ENCODE data around the gene PRXL2A.
"Not testable (repeated sequence)": the region's sequence is repeated elsewhere in the genome, so short reads cannot be mapped to it uniquely, and the experiment has no call there.

Gene PRXL2A

DNA sequence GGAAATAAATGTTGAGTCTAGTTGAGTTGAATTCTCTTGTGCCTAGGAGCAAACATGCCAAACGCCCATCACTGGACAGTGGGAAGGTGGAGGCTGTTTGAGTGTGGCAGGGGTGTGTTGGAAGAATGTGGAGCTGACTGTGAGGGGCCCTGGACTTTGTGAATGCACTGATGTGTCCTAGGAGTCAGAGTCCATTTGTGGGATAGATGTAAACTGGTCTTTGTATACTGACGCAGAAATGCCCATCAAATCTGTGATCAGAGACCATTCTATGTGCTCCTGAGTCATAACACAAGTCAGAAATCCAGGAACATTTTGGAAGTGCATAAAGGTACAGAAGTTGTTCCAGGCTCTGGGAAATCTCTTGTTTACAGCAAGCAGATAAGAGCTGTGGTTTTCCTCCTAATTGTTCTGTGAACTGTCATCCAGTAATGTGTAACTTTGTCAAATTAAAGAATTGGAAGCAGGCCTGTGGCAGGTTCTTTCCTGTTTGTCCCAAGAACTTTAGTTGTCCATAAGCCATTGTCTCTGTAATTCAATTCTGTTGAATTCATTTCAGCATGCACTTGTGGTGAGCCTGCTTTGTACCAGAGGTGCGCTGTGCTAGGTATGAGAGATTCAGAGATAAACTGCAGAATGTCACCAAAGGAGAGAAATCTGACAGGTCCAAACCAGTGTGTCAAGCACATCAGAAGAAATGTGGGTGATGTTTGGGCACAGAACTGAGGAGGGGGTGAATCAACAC is 7.6 kb downstream of the PRXL2A start:
- DNase-seq (ENCODE audit: low spot score): no peak
- TF ChIP-seq, protein P1, sequence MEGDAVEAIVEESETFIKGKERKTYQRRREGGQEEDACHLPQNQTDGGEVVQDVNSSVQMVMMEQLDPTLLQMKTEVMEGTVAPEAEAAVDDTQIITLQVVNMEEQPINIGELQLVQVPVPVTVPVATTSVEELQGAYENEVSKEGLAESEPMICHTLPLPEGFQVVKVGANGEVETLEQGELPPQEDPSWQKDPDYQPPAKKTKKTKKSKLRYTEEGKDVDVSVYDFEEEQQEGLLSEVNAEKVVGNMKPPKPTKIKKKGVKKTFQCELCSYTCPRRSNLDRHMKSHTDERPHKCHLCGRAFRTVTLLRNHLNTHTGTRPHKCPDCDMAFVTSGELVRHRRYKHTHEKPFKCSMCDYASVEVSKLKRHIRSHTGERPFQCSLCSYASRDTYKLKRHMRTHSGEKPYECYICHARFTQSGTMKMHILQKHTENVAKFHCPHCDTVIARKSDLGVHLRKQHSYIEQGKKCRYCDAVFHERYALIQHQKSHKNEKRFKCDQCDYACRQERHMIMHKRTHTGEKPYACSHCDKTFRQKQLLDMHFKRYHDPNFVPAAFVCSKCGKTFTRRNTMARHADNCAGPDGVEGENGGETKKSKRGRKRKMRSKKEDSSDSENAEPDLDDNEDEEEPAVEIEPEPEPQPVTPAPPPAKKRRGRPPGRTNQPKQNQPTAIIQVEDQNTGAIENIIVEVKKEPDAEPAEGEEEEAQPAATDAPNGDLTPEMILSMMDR (IDR thresholded peaks at IDR 0.05): no peak
- H3K27ac ChIP-seq: no peak overlapping the region
- no peak overlapping the region for H3K4me3 ChIP-seq

DNA sequence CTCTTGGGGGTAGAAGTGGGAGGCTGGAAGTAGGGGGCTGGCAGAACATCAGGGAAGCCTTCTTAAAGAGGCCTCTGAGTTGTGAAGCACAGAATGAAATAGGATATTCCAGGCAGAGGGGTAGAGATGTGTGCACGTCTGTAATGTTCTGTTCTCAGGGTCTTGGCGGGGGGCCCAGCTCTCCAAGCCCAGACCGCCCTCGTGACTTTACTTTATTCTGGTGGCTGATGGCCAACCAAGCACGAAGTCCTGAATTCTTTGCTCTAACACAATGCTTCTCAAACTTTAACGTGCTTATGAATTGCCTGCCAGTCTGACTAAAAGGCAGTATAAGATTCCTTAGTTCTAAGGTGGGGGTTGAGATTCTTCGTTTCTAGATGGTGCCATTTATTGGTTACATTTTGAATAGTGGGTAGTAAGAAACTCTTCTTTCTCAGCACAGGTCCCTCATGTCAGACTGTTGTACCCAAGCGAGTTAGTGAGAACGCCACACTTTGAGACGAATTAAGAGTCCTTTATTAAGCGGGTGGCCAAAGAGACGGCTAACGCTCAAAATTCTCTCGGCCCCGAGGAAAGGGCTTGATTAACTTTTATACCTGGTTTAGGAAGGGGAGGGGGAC is 8.2 kb downstream of the PRXL2A start:
- TF ChIP-seq, protein P1 (IDR thresholded peaks at IDR 0.05): no peak
- no peak overlapping the region for H3K4me3 ChIP-seq
- H3K27ac ChIP-seq: no peak overlapping the region
- DNase-seq (ENCODE audit: low spot score): no peak

DNA sequence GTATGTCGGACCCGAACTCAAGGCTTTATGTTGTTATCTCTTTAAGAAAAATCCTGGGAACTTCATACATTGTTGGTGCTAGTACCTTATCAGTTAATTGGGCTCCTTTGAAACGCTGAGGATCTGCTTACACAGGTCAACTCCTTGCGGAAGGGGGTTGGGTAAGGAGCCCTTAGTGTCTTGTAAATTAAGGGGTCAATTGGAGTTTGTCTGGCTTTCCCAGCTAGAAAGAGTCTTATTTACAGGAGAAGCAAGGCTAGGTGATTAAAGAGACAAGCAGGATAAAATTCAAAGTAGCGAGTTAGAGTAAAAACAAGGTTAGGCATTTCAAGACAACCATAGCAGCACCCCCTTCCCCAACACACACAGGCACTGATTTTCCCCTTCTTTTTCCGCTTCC is 8.9 kb downstream of the PRXL2A start:
- not testable (repeated sequence) for H3K27ac ChIP-seq, H3K4me3 ChIP-seq

DNA sequence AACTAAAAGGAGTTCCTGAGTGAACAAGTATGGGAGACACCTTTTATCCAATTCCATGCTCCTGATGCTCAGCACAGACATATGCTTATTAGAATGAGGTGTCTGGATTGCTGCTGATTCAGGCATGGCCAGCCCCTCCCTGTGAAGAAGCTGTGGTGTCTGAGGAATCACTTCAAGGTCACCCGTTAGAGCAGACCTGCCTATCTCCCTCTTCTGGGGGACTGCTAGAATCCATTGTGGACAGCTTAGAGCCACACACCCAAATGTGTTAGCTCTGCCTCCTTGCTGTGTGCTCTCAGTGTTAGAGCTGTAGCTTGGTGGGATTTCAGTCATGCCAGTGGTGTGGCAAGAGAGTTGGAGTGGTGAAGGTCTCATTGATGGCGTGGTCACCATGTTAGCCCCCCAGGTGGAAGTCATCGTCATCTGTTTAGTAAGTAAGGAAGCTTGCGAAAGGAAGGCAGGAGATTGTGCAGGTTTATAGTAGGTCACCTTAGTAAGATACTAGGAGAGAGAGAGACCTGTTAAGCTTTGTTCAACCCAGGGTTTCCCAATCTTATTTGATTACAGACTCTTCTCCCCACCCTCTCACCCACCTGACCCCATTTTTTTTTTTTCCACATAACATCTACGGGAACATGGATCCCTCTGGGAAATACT is 12.8 kb downstream of the PRXL2A start:
- TF ChIP-seq, protein P1 (IDR thresholded peaks at IDR 0.05): no peak
- no peak overlapping the region for H3K4me3 ChIP-seq
- DNase-seq (ENCODE audit: low spot score): no peak
- H3K27ac ChIP-seq: no peak overlapping the region

More for the DNA sequence above, 8.9 kb downstream of the PRXL2A start:
- not testable (repeated sequence) for DNase-seq (ENCODE audit: low spot score)

DNA sequence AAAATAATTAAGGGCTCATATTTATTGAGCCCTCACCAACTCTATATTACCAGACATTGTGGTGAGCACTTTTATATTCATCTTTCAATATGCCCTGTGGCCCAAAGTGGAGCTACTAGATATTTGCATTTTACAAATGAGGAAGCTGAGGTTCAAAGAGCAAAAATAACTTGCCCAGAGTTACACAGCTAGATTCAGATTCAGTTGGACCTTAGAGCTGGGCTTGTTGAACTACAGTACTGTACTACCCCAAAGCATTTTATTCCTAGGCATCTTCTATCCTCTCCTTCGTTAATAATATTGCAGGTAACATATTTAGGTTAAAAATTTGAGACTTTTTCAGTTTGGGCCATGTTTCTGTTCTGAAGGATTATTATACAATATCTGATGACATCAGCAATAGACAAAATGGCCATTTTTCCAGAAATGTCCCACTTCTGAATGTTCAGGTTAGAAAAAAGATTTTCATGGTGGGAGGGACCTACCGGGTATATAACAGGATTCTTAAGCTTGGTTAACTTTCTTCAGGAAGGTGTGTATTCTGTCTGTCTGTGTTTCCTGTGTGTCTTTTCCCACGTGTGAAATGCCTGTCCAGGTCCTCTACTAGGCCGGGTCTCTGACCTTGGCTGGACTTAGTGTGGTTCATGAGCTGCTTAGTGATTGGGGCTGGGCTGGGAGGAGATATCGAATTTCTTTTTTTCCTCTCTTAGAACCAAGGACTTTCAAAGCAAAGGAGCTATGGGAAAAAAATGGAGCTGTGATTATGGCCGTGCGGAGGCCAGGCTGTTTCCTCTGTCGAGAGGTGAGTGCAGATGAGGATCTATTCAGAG is 13.6 kb downstream of the PRXL2A start:
- TF ChIP-seq, protein P1 (IDR thresholded peaks at IDR 0.05): no peak
- Histone ChIP-seq H3K4me3 (no peak overlapping the region), H3K27ac (no peak overlapping the region)
- no peak for DNase-seq (ENCODE audit: low spot score)

DNA sequence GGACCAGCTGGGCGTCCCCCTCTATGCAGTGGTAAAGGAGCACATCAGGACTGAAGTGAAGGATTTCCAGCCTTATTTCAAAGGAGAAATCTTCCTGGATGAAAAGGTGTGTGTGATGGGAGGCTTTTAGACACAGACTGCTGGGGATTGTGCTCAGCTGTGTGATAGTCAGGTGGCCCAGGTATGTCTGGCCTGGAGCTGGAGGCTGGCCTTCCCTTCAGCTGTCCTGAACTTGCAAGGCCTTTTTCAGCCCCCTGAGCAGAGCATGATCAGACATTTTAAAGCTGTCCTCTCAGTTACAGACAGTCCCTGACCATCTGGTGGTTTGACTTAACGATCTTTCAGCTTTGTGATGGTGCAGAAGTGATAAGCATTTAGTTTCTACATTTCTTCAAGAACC is 17.6 kb downstream of the PRXL2A start:
- no peak for DNase-seq (ENCODE audit: low spot score)
- TF ChIP-seq, protein P1 (IDR thresholded peaks at IDR 0.05): no peak
- Histone ChIP-seq H3K27ac (no peak overlapping the region), H3K4me3 (no peak overlapping the region)

DNA sequence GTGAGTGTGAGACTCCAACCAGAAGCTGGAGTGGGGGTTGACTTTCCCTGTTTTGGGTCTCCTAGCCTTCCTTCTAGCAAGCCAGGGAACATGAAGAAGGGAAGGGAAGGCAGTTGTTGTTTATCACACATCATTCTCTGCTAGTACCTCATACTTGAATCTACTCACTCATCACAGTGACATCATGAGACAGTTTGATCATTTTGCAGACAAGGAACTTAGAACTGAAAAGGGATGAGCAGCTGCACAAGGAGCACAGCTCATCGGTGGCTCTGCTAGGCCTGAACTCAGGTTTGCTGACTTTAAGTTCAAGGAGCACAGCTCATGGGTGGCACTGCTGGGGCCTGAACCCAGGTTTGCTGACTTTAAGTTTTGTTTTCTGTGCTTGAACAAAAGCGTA is 19.2 kb downstream of the PRXL2A start:
- no peak overlapping the region for H3K27ac ChIP-seq
- no peak overlapping the region for H3K4me3 ChIP-seq
- TF ChIP-seq, protein P1 (IDR thresholded peaks at IDR 0.05): no peak
- no peak for DNase-seq (ENCODE audit: low spot score)
